Mucosa of descending colon (tissue), 3 donors: ENCODE measurements around the gene PSMA8. TPM values are rescaled to one million over a fixed set of nuclear protein-coding genes. Genes with fewer than 3 reads are reported as not detected.

Source experiments
- ATAC-seq: fragments of 200-7000 bp; cut with Tn5 transposase; one replicate; pipeline ENCODE4 v1.9.1; 2020; ENCODE audit warnings: mild to moderate bottlenecking, moderate library complexity
- DNase-seq, 3 donors: peaks; one replicate each; pipeline ENCODE4 v3.0.0-alpha.2; 2020
- H3K36me3 ChIP-seq: fragments of 200-600 bp; one replicate; pipeline ENCODE4 v1.8.0; 2021; ENCODE audit warnings: low read depth, mild to moderate bottlenecking
- H3K4me1 ChIP-seq: fragments of 200-600 bp; one replicate; pipeline ENCODE4 v1.8.0; 2021; ENCODE audit warnings: low read depth, mild to moderate bottlenecking
- H3K4me3 ChIP-seq: fragments of 200-600 bp; one replicate; pipeline ENCODE4 v1.8.0; 2021; ENCODE audit warnings: mild to moderate bottlenecking
- H3K9me3 ChIP-seq: fragments of 200-600 bp; one replicate; pipeline ENCODE4 v1.8.0; 2021; ENCODE audit warnings: mild to moderate bottlenecking
- intact Hi-C, 2 donors: fragments of 100-400 bp; cut with DNase I in 1 of 2; cut with micrococcal nuclease in 1 of 2; formaldehyde crosslinking; loops; one replicate each; pipeline versions ENCODE4 v1.11.0 to v1.11.1; 2022; cut with DNase I, micrococcal nuclease
- total RNA-seq, 3 donors: library from RNA; stranded (reverse); fragmentation: NEBNext Ultra II Directional in 2 of 3; extraction: Animal tissue kit (Norgen Biotek cat#: 25700) in 2 of 3; gene quantifications; one replicate each; pipeline versions ENCODE4 v1.2.1 to v1.2.4, GENCODE V29; 2021 to 2023
- TF ChIP-seq, protein P1 (sequence below): fragments of 200-600 bp; IDR thresholded peaks from one replicate; pipeline ENCODE4 v1.8.0; 2022; ENCODE audit warnings: antibody characterized with exemption, mild to moderate bottlenecking
- donor health status: DM: no; HTN: no; CAD: no; lungs with moderate emphysema.
- donor health status: DM: no; HTN: no; CAD: no.
- donor health status: DM: no; HTN: yes; CAD: no.

Gene PSMA8
- total RNA-seq, 3 donors from 2014 or later, result not detected

GRCh38 chr18:26090130-26091046 lies 43.3 kb upstream of the PSMA8 start, which contains the start of gene SS18:
Gene SS18, minus strand, starts transcription at chr18:26090613. Its CDS starts 44 bp downstream, at chr18:26090569.
- TF ChIP-seq, protein P1, sequence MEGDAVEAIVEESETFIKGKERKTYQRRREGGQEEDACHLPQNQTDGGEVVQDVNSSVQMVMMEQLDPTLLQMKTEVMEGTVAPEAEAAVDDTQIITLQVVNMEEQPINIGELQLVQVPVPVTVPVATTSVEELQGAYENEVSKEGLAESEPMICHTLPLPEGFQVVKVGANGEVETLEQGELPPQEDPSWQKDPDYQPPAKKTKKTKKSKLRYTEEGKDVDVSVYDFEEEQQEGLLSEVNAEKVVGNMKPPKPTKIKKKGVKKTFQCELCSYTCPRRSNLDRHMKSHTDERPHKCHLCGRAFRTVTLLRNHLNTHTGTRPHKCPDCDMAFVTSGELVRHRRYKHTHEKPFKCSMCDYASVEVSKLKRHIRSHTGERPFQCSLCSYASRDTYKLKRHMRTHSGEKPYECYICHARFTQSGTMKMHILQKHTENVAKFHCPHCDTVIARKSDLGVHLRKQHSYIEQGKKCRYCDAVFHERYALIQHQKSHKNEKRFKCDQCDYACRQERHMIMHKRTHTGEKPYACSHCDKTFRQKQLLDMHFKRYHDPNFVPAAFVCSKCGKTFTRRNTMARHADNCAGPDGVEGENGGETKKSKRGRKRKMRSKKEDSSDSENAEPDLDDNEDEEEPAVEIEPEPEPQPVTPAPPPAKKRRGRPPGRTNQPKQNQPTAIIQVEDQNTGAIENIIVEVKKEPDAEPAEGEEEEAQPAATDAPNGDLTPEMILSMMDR, result no peak
- ATAC-seq (peak; percentile 96), DNase-seq (peak; percentile 94 to 96 (median 95))
- peak within 1 kb of the TSS; percentile 60 for H3K4me3 ChIP-seq
- no peaks in the 10 kb centered on the region for H3K36me3 ChIP-seq
- intact Hi-C loops, result loop anchor here in 1 of 2 donors (10.0 kb wide), 1 partner anchor 134 kb away; the partner anchor contains the start of gene TAF4B
- no peaks in the 10 kb centered on the region for H3K9me3 ChIP-seq
- H3K4me1 ChIP-seq, result peaks cover 16% of the 10 kb centered on the region

- peak; percentile 64 for ATAC-seq
- intact Hi-C loops, result loop anchor here in 1 of 2 donors (10.0 kb wide), 1 partner anchor 134 kb away; the partner anchor contains the start of gene TAF4B
- no peaks in the 10 kb centered on the region for H3K9me3 ChIP-seq
- DNase-seq, result peak in 1 of 3 donors; percentile 66
- no peaks in the 10 kb centered on the region for H3K36me3 ChIP-seq
- TF ChIP-seq, protein P1, result no peak
- peaks cover 16% of the 10 kb centered on the region for H3K4me1 ChIP-seq
- peak overlapping the region; percentile 60 for H3K4me3 ChIP-seq
Measured at GRCh38 chr18:26091047-26091630, 42.5 kb upstream of the PSMA8 start.

- Histone ChIP-seq H3K4me1 (no peaks in the 10 kb centered on the region), H3K36me3 (no peaks in the 10 kb centered on the region), H3K9me3 (no peaks in the 10 kb centered on the region), H3K4me3 (no peak overlapping the region)
- ATAC-seq (no peak), DNase-seq (no peak)
- TF ChIP-seq, protein P1, result no peak
- intact Hi-C loops, result loop anchor here in 1 of 2 donors (10.0 kb wide), 1 partner anchor 128 kb away; the partner anchor contains the start of gene TAF4B
Measured at GRCh38 chr18:26096852-26097251, 36.8 kb upstream of the PSMA8 start.

DNA sequence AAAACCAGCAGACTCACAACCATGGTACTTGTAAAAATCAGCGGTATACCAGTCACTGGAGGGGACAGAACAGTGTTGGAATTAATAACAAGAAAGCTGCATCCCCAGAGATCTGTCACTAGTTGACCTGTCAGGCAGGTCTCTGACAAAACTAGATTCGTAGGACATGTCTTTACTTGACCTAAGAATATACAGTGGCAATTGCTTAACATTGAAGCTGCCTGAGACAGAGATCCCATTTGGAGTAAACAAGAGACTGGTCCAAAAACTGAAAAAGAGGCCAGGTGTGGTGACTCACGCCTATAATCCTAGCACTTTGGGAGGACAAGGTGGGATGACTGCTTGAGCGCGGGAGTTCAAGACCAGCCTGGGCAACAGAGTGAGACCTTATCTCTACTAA lies 36.1 kb upstream of the PSMA8 start:
- H3K4me1 ChIP-seq, result no peaks in the 10 kb centered on the region
- TF ChIP-seq, protein P1, result no peak
- H3K9me3 ChIP-seq, result no peaks in the 10 kb centered on the region
- ATAC-seq (no peak), DNase-seq (no peak)
- H3K36me3 ChIP-seq, result no peaks in the 10 kb centered on the region
- no peak overlapping the region for H3K4me3 ChIP-seq
- intact Hi-C loops, result loop anchor here in 1 of 2 donors (10.0 kb wide), 1 partner anchor 127 kb away; the partner anchor contains the start of gene TAF4B

GRCh38 chr18:26103579-26103978 lies 30.1 kb upstream of the PSMA8 start:
- Histone ChIP-seq H3K4me3 (no peak overlapping the region), H3K4me1 (no peaks in the 10 kb centered on the region), H3K36me3 (no peaks in the 10 kb centered on the region), H3K9me3 (no peaks in the 10 kb centered on the region)
- ATAC-seq, result peak; percentile 41
- intact Hi-C loops, result no loop called here
- DNase-seq, result peak in 1 of 3 donors; percentile 20
- TF ChIP-seq, protein P1, result no peak
